Measurements from ENCODE around the gene LMTK2.

DNA sequence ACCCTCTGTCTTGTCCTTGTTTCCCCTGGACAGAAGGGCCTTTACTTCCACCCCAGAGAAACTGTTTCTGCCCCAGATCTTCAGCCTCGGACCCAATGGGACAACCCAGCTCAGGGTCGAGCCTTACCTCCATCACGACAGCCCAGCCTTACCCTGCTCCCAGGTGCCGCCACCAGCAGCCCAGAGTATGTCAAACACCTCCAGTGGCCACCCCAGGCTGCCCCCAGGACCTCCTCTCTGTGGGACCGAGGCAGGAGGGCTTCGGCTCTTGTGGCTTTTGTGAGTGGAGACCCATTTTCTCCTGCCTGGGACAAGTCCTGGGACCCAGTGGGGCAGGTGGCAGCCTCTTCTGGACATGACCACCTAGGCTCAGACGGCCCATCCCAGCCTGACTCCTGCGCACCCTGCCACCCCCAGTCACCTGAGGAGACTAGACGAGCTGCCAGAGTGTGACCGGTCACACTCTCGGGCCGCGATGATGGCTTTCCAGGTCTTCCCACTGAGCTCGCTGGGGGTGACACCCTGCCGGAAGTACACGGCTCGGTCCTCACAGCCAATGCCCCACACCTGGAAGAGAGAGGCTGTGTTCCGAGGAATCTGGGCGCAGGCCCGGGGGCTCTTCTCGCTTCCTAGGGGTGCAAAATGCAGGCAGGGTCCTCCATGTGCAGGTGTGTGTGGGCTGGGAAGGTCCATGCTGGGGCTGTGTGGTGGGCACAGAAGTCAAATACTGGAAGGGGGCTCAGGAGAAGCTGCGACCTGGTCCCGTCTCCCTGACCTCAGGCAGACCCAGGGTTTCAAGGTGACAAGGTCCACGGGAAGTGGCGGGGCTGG lies 129.9 kb downstream of the LMTK2 start:
- no peak for TF ChIP-seq CTCF (IDR thresholded peaks at IDR 0.05)
- no peak for TF ChIP-seq POLR2AphosphoS5 (IDR thresholded peaks at IDR 0.05)
- TF ChIP-seq POLR2A (IDR thresholded peaks at IDR 0.05), result no peak
- TF ChIP-seq EP300 (IDR thresholded peaks at IDR 0.05), result no peak

Measured in sigmoid colon (tissue), 4 donors.